HG03520 (cell line): ENCODE measurements around the gene CENPU.
"Not testable (repeated sequence)": the region's sequence is repeated elsewhere in the genome, so short reads cannot be mapped to it uniquely, and the experiment has no call there.

Experiments used
- ATAC-seq: cut with Tn5 transposase; IDR thresholded peaks from one replicate; pipeline ENCODE4 v1.9.1; 2021; ENCODE audit warnings: mild to moderate bottlenecking, moderate library complexity; ENCODE audit not compliant: unreplicated experiment

Gene CENPU

DNA sequence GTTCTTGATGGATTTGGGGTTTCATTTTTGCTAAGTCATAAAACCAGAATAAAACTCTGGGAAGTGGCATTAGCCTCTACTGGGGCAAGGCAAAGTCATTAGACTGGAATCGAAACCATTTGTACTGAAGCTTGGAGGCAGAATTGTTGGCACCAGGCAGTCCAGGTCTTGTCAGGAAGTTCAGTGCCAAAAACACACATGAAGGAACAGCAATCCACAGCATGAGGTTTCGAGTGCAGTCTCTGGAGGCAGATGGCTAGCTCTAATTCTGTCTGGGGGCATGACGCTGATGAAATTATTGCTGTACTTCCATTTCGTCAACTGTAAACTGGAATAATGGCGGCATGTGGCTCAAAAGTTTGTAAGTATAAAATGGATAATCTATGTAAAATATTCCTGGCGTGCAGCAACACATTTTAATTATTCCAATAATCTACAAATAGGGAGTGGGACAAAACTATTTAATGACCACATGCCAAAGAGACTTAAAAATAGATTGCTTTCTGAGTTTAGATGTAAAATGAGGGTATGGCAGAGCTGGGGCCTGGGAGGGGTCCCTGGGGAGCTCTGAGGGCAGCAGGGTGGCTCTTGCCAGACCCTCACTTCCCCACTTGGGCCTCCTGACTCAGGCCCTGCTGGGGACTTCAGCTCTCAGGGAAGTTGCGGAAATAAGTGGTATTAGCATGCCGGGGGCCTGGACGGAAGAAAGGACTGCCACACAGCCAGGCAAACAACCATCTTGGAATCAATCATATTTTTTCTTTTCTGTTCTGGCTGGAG, 18.8 kb upstream of the CENPU start:
- no peak for ATAC-seq

DNA sequence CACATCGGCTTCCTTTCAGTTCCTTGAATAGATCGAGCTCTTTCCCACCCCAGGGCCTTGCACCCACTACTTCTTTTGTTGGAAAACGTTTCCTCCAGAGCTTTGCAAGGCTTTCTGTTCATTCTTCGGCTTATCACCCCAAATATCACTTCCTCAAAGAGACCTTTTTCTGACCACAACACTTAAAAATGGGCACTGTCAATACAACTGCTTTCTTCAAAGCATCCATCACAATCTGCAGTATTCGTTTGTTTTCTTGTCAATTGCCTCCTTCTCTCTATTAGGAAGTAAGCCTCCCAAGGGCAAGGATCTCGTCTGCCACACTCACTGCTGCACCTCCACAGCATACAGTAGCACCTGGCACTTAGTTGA, 17.7 kb upstream of the CENPU start:
- ATAC-seq: no peak

- no peak for ATAC-seq
Measured at GRCh38 chr4:184750926-184751584, 17.2 kb upstream of the CENPU start.

DNA sequence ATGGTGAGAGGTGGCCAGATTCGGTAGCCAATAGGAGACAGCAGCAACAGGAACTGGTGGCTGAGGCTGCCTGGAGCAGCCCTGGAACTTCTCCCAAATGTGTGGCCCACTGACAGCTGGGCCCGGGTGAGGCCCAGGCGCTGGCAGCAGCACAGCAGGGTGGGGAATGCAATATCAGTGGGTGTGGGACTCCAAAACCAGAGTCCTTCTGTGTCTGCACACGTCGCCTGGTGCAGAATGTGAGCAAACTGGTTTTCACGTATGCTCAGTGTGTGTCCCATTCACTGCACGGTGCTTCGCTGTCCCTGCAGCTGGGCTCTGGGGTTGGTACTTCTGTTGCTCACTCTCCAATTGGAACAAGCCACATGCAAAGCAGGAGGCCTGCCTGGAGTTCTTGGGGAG, 14.4 kb upstream of the CENPU start:
- ATAC-seq: no peak

GRCh38 chr4:184747034-184747830, 13.3 kb upstream of the CENPU start:
- ATAC-seq: no peak

DNA sequence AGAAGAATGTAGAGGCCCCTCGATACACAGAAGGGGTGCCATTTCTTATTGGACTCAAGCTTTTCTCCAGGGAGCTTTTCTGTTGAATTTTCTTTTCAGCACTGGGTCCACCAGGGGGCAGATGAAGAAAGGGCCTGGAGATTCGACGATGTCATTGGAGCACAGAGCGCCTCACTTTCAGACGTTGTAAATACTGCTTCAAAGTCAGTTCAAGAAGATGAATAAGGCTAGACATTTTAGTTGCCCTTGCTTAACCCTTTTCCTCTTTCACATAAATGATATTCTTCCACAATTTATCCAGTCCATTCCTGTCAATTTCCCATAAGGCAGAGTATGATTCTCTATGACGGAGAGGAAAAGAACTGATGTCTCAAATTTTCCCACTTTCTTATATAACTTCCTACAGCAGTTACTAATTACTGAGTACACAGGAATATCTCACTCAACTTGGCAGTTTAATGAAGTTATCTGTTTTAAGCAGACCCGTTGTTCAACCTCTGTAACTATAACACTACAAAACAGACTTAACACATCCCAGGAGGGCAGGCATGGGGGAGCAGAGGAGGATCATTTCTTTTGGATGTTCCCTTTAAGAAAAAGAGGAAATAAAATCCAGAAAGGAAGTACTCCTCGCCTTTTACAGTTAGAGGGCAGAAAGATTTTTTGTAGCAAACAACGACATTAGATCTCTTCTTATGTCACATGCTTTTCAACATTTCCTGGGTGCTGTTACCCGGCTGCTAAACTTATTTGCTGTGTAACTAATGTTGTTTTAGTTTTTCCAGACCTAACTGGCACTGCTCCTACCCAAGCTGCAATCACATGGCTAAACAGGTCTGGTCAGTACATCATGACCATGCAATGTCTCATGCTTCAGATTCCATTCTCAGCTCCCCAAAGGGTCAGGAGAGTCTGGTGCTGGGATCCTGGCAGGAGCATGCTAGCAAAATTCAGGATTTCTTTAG, 12.2 kb upstream of the CENPU start:
- ATAC-seq: no peak

DNA sequence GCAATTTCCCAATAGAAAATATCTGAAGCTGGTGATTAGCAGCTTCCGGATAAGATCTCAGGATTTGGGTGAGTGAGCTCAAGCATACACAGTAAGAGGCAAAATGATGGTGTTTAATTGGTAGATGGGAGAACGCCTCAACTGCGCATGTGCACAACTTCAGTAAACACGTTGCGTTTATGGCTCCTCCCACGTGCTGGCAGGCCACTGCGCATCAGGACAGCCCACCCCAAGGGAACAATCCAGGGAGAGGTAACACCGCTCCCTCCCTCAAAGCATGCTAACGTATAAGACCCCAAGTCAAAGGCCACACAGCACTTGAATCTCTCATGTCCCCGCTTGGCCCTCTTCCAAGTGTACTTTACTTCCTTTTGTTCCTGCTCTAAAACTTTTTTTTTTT, 10.3 kb upstream of the CENPU start:
- ATAC-seq: no peak

GRCh38 chr4:184743650-184744049, 9.8 kb upstream of the CENPU start:
- ATAC-seq: no peak

GRCh38 chr4:184741651-184742050, 7.8 kb upstream of the CENPU start:
- ATAC-seq: not testable (repeated sequence)

DNA sequence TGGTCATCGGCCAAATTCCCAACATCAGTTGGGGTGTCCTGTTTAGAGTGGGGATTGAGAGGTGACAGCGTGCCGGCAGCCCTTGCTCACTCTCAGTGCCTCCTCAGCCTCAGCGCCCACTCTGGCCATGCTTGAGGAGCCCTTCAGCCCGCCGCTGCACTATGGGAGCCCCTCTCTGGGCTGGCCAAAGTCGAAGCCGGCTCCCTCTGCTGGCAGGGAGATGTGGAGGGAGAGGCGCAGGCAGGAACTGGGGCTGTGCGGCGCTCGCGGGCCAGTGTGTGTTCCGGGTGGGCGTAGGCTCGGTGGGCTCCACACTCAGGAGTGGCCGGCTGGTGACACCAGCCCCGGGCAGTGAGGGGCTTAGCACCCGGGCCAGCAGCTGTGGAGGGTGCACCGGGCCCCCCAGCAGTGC, 7.1 kb upstream of the CENPU start:
- ATAC-seq: no peak

DNA sequence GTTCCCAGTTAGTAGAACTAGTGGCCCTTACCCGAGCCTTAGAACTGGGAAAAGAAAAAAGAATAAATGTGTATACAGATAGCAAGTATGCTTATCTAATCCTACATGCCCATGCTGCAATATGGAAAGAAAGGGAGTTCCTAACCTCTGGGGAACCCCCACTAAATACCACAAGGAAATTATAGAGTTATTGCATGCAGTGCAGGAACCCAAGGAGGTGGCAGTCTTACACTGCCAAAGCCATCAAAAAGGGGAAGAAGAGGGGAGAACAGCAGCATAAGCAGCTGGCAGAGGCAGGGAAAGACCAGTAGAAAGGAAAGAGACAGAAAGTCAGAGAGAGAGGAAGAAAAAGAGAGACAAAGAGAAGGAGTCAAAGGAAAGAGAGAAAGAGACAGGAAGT, 5.7 kb upstream of the CENPU start:
- ATAC-seq: not testable (repeated sequence)

- ATAC-seq: no peak
Measured at GRCh38 chr4:184734758-184735157, 862 bp upstream of the CENPU start.

DNA sequence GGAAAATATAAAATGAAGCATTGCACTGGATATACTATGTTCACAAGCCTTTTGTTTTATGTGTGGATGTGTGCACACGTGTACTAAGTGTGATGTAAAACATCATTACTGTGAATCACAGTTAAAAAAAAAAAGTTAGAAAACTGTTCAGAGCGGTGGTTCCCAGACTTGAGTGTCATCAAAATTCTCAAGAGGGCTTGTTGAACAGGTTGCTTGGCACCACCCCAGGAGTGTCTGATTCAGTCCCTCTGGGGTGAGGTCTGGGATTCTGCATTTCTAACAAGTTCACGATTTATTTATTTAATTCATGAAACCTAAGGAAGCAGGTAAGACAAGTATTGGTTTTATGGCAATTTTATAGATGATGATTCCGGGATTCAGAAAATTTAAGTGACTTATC, 1.8 kb downstream of the CENPU start:
- no peak for ATAC-seq

GRCh38 chr4:184731056-184731455, 2.8 kb downstream of the CENPU start:
- no peak for ATAC-seq

DNA sequence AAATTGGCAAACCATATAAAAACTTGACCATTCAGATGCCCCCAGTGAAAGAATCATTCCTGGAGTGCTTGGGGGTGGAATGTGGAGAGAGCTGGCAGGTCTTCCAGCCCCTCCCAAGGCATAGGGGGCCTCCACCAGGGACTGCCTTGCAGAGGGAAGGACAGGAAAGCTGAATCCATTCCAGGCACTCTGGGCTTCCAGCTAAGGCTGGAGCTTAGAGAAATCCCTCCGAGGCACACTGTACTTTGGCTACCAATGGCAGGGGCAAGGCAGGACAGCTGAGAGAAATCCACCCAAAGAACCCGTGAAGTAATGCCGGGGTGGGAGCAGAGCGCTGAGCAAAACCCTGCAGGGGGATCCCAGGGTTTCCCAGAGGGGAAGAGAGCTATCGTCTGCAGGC, 4.0 kb downstream of the CENPU start:
- no peak for ATAC-seq

GRCh38 chr4:184728858-184729257, 5.0 kb downstream of the CENPU start:
- ATAC-seq: no peak

DNA sequence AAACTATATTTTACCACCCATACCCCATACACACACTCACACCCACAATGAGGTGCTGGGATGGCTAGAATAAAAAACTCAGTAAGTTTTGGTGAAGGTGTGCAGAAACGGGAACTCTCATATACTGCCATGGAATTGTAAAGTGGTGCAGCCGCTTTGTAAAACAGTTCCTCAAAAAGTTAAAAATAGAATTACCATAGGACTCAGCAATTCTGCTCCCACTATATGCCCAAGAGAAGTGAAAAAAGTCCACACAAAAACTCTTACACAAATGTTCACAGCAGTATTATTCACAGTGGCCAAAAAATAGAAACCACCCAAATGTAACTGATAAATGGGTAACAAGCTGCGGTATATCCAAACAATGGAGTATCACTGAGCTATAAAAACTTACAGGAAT, 6.5 kb downstream of the CENPU start:
- no peak for ATAC-seq

DNA sequence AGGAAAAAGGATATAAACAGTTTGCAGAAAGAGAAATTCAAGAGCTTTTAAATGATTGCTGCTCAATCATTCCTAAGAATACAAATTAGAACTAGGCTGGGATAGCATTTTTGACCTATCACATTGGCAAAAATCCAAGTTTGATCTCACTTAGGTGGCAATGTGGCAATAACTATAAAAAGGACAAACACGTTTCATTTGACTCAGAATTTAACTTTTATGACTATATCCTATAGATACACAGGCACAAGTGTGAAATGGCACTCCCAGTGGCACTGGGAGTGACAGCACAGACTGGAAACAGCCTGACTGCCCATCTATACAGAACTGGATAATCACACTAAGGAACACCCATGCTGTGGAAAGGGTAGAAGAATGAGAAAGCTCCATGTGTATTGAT, 11.1 kb downstream of the CENPU start:
- no peak for ATAC-seq

DNA sequence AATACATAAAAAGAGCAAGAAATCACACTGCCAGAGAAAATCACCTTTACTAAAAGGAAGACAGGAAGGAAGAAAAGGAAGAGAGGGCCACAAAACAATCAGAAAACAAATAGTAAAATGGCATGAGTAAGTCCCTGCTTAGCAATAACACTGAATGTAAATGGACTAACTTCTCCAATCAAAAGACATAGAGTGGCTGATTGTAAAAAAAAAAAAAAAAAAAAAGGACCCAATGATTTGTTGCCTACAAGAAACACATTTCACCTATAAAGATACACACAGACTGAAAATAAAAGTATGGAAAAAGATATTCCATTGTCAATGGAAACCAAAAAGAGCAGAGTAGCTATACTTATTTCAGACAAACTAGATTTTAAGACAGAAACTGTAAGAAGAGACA, 12.6 kb downstream of the CENPU start:
- ATAC-seq: no peak

- ATAC-seq: no peak
Measured at GRCh38 chr4:184719407-184719806, 14.5 kb downstream of the CENPU start.

DNA sequence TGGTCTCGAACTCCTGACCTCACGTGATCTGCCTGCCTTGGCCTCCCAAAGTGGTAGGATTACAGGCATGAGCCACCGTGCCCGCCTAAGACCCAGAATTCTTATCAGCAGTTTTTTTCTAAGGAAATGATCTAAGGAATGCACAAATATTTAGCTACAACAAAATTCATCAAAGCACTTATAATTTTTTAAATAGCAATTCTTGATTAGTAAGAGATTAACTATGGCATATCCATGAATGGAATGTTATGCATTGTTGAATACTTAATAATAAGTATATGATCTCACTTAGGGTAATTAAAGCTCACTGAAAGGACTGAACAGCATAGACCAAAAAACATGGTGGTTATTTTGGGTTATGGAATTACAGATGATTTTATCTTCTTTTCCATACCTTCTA, 18.4 kb downstream of the CENPU start:
- ATAC-seq: no peak
